OCI-LY1 (cell line): ENCODE measurements around the gene KIRREL3.

ENCODE experiments used
- CTCF ChIP-seq: fragments of 200-600 bp; sonication (generic), shearing (Covaris generic); IDR thresholded peaks from 2 replicates; pipeline ENCODE4 v1.5.1; 2017; ENCODE audit warnings: mild to moderate bottlenecking, antibody characterized with exemption, low read length, moderate library complexity, mixed read lengths
- EZH2 ChIP-seq: fragments of 200-600 bp; sonication (generic), shearing (Covaris generic); IDR thresholded peaks from 2 replicates; pipeline ENCODE4 v1.8.0; 2017; ENCODE audit warnings: borderline replicate concordance, mixed run types, mild to moderate bottlenecking, antibody characterized with exemption, low read length, moderate library complexity, mixed read lengths

GRCh38 chr11:126680700-126681099, 319.9 kb downstream of the KIRREL3 start:
- TF ChIP-seq EZH2 (no peak), CTCF (no peak)
